HG03575 (cell line): ENCODE measurements around the gene KRTAP5-7.
"Not testable (repeated sequence)": the region's sequence is repeated elsewhere in the genome, so short reads cannot be mapped to it uniquely, and the experiment has no call there.

Experiments used
- ATAC-seq: cut with Tn5 transposase; IDR thresholded peaks from one replicate; pipeline ENCODE4 v1.9.1; 2021; ENCODE audit not compliant: unreplicated experiment, insufficient number of reproducible peaks, low FRiP score; ENCODE audit errors: extremely low read depth

Gene KRTAP5-7

GRCh38 chr11:71576688-71577465 is 49.8 kb downstream of the KRTAP5-7 start:
- not testable (repeated sequence) for ATAC-seq

GRCh38 chr11:71577469-71578004 is 50.5 kb downstream of the KRTAP5-7 start:
- ATAC-seq, result no peak
